Stimulated activated naive CD4-positive, alpha-beta T cell (primary cell): ENCODE results near the gene ZNF48.
A peak's percentile ranks its signal among the peaks of the same experiment; 100 is the strongest.
"Not testable (repeated sequence)": the region's sequence is repeated elsewhere in the genome, so short reads cannot be mapped to it uniquely, and the experiment has no call there.

Source experiments
- DNase-seq, 6 experiments: peaks; one replicate each; lab custom pipeline; 2025; lab: John Stamatoyannopoulos, UW

The ZNF48 gene

GRCh38 chr16:30378236-30379157 lies 16.7 kb upstream of the ZNF48 start:
- DNase-seq, result peak; percentile 99 to 100 (median 99)

GRCh38 chr16:30379158-30379783 lies 15.9 kb upstream of the ZNF48 start:
- DNase-seq, result no peak

- no peak for DNase-seq
Measured at GRCh38 chr16:30380072-30380802, 15.0 kb upstream of the ZNF48 start.

GRCh38 chr16:30380803-30381208 lies 14.4 kb upstream of the ZNF48 start:
- DNase-seq, result no peak

GRCh38 chr16:30381291-30382041 lies 13.8 kb upstream of the ZNF48 start:
- peak in 1 of 6 experiments; percentile 14 for DNase-seq

DNA sequence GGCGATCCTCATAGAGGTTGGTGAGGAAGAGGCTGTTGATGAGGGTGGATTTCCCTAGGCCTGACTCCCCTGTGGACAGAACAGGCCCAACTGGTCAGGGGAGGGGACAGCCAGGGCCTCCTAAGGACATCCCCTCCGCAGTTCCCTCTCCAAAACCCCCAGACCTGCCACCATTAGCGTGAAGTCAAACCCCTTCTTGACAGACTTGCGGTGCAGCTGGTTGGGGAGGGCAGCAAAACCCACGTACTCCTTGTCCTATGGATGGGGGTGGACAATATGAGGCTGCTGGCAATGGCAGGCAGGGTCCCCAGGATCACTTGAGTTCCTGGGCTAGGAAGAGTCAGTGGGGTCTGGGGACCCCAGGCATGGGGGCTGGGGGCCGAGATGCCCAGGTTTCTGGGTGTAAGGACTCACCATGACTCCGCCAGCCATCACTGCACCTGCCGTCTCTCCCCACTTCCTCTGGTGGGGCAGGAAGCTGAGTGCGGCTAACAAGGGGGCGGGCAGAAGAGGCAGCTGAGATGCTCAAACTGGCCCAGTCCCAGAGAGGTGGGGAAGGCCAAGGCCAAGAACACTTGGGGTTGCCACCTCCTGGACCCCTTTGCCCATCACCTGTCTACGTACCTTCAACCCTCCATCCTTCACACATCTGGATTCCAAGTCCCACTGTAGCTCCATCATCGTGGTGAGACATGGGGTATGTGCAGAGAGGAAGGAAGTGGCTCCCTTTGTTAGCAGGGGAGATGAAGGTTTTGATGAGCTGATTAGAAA lies 12.9 kb upstream of the ZNF48 start, which contains the start of gene SEPTIN1:
Gene SEPTIN1 (minus strand): TSS at position 451 of the 771 bp plus-strand sequence. CDS start 19 bp downstream, at position 432.
- peak; percentile 53 to 84 (median 68) for DNase-seq

DNA sequence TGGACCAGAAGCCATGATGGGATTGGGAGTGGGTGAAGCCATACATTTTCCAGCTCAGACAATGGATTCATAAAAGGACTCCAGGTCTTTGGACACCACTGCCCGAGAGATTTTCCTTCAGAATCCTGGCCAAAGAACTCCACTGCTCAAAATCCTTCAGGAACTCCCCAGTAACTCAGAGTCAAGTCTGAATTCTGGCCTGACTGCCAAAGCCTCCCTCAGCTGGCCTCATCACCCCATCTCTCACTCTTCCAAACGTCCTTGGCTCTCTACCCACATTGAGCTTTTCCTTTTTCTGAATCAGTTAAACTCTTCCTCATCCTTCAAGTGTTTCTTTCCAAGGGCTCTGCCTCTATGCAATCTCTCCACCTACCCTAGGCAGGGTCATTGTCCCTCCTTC lies 11.7 kb upstream of the ZNF48 start:
- DNase-seq, result no peak

DNA sequence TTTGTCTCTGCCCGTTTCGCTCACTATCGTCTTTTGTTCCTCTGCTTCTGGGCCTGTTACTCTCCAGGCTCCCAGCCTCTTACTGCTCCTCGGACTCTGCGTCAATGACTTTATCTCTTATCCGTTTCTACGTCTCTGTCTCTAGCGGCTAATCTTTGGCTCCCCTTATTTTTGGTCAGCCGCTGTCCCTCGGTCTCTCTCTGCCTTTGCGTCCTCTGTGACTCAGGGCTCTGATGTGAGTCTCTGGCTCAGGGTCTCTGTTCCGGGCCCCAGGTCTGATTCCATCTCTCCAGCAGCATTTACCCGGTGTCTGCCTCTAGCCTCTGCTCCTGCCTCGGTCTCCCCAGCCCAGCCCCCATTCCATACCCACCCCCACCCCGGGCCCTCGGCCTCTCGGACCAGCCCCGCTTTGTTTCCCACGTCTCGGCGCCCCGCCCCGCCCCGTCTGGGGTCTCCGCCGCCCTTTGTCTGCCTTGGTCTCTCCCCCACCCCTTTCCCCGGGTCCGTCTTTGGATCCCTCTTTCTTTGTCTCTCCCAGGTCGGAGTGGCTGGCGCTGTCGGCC lies 547 bp upstream of the ZNF48 start:
- peak in 1 of 6 experiments; percentile 10 for DNase-seq

DNA sequence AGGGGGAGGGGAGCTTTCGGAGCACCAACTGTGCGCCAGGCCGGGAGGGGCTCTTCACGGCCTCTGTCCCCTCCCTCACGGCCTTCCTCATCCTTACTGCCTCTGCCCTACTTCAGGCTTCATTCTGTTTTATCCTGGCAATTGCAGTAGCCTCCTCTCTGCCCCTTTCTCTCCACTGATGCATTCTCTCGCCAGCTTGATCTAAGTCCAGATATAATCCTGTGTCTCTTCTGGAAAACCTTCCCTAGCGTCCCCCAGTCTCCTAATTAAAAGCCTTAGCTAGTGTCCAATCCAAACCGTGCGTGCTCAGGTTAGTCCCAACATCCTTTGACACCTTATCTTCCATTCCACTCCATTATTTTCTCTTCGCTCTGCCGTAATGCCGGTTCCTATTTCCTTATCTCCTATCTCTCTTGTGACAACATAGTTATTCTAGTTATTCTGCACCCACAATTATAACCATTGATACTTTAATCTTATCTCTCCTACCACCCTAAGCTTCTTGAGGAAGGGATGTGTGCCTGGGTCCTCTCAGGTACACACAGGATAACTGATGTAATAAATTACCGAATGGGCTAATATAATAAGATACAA lies 869 bp downstream of the ZNF48 start:
- no peak for DNase-seq

- not testable (repeated sequence) for DNase-seq
Measured at GRCh38 chr16:30396627-30397026, 1.4 kb downstream of the ZNF48 start.

DNA sequence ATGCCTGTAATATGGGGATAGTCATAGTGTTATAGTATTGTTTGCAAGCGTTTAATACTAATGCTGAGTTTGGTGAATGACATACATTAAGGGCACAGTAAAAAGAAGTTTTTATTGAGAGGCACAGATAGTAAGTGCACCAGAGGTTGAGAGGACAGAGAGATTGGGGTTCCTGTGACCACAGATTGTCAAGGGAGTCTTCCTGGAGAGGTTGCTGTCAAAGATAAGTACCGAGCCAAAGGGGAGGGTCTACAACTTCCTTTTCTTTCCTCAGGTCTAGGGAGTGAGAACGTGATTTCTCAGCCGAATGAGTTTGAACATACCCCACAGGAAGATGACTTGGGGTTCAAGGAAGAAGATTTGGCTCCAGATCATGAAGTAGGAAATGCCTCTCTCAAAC lies 1.8 kb downstream of the ZNF48 start:
- DNase-seq, result no peak

DNA sequence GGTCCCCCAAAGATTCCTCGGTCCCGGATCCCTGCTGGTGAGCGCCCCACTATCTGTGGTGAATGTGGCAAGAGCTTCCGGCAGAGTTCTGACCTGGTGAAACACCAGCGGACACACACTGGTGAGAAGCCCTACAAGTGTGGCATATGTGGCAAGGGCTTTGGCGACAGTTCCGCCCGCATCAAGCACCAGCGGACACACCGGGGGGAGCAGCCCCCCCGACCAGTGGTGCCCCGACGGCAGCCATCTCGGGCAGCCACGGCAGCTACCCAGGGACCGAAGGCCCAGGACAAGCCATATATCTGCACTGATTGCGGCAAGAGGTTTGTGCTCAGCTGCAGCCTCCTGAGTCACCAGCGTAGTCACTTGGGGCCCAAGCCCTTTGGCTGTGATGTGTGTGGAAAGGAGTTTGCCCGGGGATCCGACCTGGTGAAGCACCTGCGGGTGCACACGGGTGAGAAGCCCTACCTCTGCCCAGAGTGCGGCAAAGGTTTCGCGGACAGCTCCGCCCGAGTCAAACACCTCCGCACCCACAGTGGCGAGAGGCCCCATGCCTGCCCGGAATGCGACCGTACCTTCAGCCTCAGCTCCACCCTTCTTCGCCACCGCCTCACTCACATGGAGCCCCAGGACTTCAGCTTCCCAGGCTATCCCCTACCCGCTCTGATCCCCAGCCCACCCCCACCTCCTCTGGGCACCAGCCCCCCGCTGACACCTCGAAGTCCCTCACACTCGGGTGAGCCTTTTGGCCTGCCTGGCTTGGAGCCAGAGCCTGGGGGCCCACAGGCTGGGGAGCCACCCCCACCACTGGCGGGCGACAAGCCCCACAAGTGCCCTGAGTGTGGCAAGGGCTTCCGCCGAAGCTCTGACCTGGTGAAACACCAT lies 2.8 kb downstream of the ZNF48 start:
- no peak for DNase-seq

DNA sequence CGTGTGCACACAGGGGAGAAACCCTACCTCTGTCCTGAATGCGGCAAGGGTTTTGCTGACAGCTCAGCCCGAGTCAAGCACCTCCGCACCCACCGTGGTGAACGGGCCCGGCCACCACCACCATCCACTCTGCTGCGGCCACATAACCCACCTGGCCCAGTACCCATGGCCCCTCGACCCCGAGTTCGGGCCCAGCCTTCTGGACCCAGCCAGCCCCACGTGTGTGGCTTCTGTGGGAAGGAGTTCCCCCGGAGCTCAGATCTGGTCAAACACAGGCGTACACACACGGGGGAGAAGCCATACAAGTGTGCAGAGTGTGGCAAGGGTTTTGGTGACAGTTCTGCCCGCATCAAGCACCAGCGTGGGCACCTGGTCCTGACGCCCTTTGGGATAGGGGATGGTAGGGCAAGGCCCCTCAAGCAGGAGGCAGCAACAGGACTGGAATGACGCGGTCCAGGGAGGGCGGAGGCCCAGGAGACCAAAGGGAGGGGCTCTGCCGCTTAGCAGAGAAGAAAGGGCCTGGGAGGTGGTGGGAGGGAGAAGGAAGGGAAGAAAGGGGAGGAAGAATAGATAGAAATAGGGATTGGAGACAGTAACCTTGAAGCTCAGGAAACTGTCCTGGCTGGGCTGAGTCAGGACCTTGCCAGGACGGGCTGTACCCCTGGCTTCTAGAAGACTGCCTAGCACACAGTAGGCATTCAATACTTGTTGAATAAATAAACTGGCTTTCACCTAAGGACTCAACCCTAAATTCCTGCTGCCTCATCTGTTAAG lies 3.6 kb downstream of the ZNF48 start:
- DNase-seq, result no peak

DNA sequence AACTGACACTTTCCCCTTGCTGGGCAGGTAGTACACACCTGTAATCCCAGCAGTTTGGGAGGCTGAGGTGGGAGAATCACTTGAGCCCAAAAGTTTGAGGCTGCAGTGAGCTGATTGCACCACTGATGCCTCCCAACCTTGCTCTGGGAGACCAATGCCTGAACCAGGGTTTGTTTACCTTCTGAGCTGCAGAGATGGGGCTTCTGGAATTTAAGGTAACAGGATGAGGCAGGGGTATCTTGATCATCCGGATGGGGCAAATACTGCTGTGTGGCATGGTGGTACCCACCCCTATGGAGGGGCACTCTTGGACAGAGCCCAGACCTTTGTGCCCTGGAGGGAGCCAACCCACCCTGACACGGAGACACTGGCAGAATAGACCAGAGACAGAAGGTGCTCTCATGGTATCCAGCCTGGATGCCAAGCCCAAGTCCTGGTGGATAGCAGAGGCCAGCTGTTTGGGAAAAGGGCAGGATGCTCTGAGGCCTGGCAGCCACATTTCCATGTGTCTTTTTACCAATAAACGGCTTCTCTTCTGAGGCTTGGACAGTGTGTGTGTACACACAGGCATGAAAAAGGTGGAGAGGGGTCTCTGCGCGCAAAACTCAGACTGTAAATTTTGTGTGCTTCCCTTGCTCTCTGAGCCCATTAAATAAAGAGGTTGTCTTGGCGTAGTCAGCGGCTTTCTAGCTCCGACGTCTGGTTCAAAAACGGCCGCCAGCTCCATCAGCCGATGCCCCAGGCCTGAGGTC lies 4.4 kb downstream of the ZNF48 start:
- no peak for DNase-seq

DNA sequence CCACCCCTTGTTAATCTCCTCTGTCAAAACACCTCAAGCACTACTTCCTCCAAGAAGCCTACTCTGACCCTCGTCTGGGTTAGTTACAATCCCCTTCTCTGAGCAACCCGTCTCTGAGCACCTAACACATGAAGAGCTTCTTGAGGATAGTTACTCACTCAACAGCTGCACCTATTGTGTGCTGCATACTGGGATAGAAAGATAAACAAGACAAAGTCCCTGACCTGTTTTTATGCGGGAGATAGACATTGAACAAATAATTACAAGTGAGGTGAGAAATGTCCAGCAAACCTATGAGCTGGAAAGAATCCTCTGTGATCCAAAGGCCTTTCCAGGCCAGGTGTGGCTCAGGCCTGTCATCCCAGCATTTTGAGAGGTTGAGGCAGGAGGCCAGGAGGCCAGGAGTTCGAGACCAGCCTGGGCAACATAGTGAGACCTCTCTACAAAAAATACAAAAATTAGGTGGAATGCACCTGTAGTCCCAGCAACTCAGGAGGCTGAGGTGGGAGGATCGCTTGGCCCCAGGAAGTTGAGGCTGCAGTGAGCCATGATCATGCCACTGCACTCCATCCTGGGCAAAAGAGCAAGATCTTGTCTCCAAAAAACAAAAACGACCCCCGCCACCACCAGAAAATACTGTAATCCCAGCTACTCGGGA lies 6.7 kb downstream of the ZNF48 start:
- DNase-seq, result no peak

- no peak for DNase-seq
Measured at GRCh38 chr16:30406795-30407101, 11.5 kb downstream of the ZNF48 start.

DNA sequence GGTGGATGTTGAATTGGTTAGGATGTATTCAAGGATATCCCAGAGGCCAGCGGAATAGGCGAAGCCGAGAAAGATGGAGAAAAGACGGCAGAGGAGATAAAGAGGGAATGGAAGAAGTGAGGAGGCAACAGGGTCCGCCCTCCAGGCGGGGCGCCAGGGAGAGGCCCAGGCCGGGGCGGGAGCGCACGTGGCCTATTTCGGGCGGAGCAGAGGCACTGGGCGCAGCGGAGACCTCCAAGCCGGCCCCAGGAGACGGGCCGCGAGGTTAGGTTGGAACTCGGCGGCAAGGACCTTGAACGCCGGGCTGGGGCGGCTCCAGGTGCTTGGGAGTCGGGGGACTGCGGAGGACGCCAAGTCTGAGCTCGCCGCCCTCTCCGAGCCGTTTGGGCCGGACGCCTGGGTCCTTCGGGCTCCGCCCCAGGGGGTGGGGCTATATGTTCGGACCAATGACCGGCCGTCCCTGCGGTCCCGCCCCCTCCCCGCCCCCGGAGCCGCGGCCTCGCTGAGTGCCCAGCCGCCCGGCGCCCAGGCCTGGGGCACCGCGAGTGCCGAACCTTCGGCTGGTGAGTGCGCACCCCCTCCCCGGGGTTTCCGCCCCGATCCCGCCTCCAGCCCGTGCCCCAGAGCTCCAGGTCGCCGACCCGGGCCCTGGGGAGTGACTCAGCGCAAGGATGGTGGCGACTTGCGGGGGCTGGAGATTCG lies 12.0 kb downstream of the ZNF48 start, which contains the start of gene ZNF771:
Gene ZNF771 (plus strand): TSS at position 505 of the 702 bp plus-strand sequence. CDS start 448 bp downstream, outside the sequence.
- peak; percentile 43 to 86 (median 74) for DNase-seq
